GM18907 (cell line): ENCODE results near the gene GNS.
A peak's percentile ranks its signal among the peaks of the same experiment; 100 is the strongest.
"Not testable (repeated sequence)": the region's sequence is repeated elsewhere in the genome, so short reads cannot be mapped to it uniquely, and the experiment has no call there.

Source experiments
- ATAC-seq: cut with Tn5 transposase; IDR thresholded peaks from one replicate; pipeline ENCODE4 v1.9.1; 2021; ENCODE audit warnings: mild to moderate bottlenecking, moderate library complexity; ENCODE audit not compliant: unreplicated experiment

GNS gene

GRCh38 chr12:64780132-64780530, 20.9 kb upstream of the GNS start:
- peak; percentile 14 for ATAC-seq

GRCh38 chr12:64779354-64779974, 20.3 kb upstream of the GNS start:
- ATAC-seq, result no peak

- ATAC-seq, result not testable (repeated sequence)
Measured at GRCh38 chr12:64775147-64775736, 16.0 kb upstream of the GNS start.

GRCh38 chr12:64773386-64773785, 14.2 kb upstream of the GNS start:
- ATAC-seq, result no peak

GRCh38 chr12:64767495-64767894, 8.3 kb upstream of the GNS start:
- ATAC-seq, result no peak

GRCh38 chr12:64760808-64761573, 1.8 kb upstream of the GNS start:
- ATAC-seq, result no peak

- ATAC-seq, result no peak
Measured at GRCh38 chr12:64757771-64758170, 1.4 kb downstream of the GNS start.

GRCh38 chr12:64756376-64756775, 2.8 kb downstream of the GNS start:
- ATAC-seq, result peak; percentile 39

- no peak for ATAC-seq
Measured at GRCh38 chr12:64753427-64753826, 5.8 kb downstream of the GNS start.

GRCh38 chr12:64752833-64753238, 6.4 kb downstream of the GNS start:
- ATAC-seq, result no peak

GRCh38 chr12:64752032-64752431, 7.2 kb downstream of the GNS start:
- ATAC-seq, result no peak

- ATAC-seq, result no peak
Measured at GRCh38 chr12:64749461-64750200, 9.6 kb downstream of the GNS start.

- ATAC-seq, result no peak
Measured at GRCh38 chr12:64747695-64748094, 11.5 kb downstream of the GNS start.

- no peak for ATAC-seq
Measured at GRCh38 chr12:64746663-64747062, 12.5 kb downstream of the GNS start.

GRCh38 chr12:64745980-64746379, 13.2 kb downstream of the GNS start:
- no peak for ATAC-seq

- ATAC-seq, result no peak
Measured at GRCh38 chr12:64745259-64745807, 13.9 kb downstream of the GNS start.

GRCh38 chr12:64744422-64745258, 14.6 kb downstream of the GNS start:
- ATAC-seq, result no peak

- ATAC-seq, result no peak
Measured at GRCh38 chr12:64743206-64743605, 16.0 kb downstream of the GNS start.

- no peak for ATAC-seq
Measured at GRCh38 chr12:64742416-64742815, 16.8 kb downstream of the GNS start.

GRCh38 chr12:64740646-64741045, 18.6 kb downstream of the GNS start:
- ATAC-seq, result no peak
